GM23248 (cell line): ENCODE data around the gene NUDCD3.

Source experiments
- EZH2 ChIP-seq: fragments of 200-600 bp; sonication (generic); IDR thresholded peaks from 2 replicates; pipeline ENCODE4 v1.6.1; 2018; ENCODE audit warnings: antibody characterized with exemption, mild to moderate bottlenecking; ENCODE audit not compliant: insufficient read depth, poor library complexity, severe bottlenecking
- EZH2phosphoT487 ChIP-seq: fragments of 200-600 bp; sonication (generic); IDR thresholded peaks from 2 replicates; pipeline ENCODE4 v1.6.1; 2018; ENCODE audit warnings: antibody characterized with exemption, moderate library complexity, mild to moderate bottlenecking, low read depth; ENCODE audit not compliant: insufficient read depth

GRCh38 chr7:44521347-44522095, 31.1 kb upstream of the NUDCD3 start:
- TF ChIP-seq EZH2phosphoT487 = no peak
- TF ChIP-seq EZH2 = no peak
